ENCODE data around the gene ZNF786. TPM values are rescaled to one million over a fixed set of nuclear protein-coding genes. Genes with fewer than 3 reads are reported as not detected.
"Not testable (repeated sequence)": the region's sequence is repeated elsewhere in the genome, so short reads cannot be mapped to it uniquely, and the experiment has no call there.

ZNF786 gene
- total RNA-seq, 2 experiments from 2014 or later, result 6.0 to 7.0 TPM

DNA sequence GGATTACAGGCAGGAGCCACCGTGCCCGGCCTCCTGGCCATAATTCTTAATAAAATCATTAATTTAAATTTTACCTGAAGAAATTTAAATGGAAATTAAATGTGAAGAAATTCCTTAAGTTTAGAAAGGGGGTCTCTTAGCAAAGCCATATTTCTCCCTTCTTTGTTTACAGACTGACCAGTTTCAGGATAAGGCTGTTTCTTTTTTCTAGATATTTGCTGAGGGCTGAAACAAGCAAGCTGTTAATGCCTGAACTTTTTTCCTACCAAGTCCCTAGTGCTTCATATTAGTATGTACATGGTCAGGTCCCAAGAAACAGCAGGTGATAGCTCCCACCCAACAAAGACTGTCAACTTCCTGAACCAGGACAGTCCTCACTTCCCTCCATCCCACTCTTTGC lies 44.1 kb downstream of the ZNF786 start:
- Mint-ChIP-seq H3K36me3 (ENCODE audit: low read depth) (no peaks in the 10 kb centered on the region), H3K27me3 (no peaks in the 10 kb centered on the region), H3K9me3 (no peaks in the 10 kb centered on the region), H3K27ac (no peak overlapping the region), H3K4me3 (no peak overlapping the region), H3K4me1 (peaks cover 1% of the 10 kb centered on the region)
- CTCF ChIA-PET, result interaction anchor here (1.8 kb wide), 1 partner anchor 19 kb away, joined by 10 read pairs; no protein-coding TSS in a partner anchor
- no peak for DNase-seq
- POLR2A ChIA-PET, result no interaction called here

- Mint-ChIP-seq H3K27ac (no peak overlapping the region), H3K9me3 (no peaks in the 10 kb centered on the region), H3K4me3 (no peak overlapping the region), H3K36me3 (ENCODE audit: low read depth) (no peaks in the 10 kb centered on the region), H3K27me3 (no peaks in the 10 kb centered on the region), H3K4me1 (no peaks in the 10 kb centered on the region)
- ChIA-PET POLR2A (no interaction called here), CTCF (interaction anchor here (1.0 kb wide), 1 partner anchor 22 kb away, joined by 3 read pairs; no protein-coding TSS in a partner anchor)
- no peak for DNase-seq
Observed at GRCh38 chr7:149043936-149044335, 46.6 kb downstream of the ZNF786 start.

- Mint-ChIP-seq H3K4me3 (no peak overlapping the region), H3K27me3 (no peaks in the 10 kb centered on the region), H3K4me1 (peaks cover 5% of the 10 kb centered on the region), H3K36me3 (ENCODE audit: low read depth) (peaks cover 10% of the 10 kb centered on the region), H3K27ac (no peak overlapping the region), H3K9me3 (peaks cover 9% of the 10 kb centered on the region)
- ChIA-PET CTCF (interaction anchor here (1.2 kb wide), 1 partner anchor 25 kb away, joined by 4 read pairs; no protein-coding TSS in a partner anchor), POLR2A (no interaction called here)
- DNase-seq, result no peak
Observed at GRCh38 chr7:149041350-149041749, 49.2 kb downstream of the ZNF786 start.

GRCh38 chr7:149038641-149039040 lies 51.9 kb downstream of the ZNF786 start:
- H3K27me3 Mint-ChIP-seq, H3K4me1 Mint-ChIP-seq, H3K27ac Mint-ChIP-seq, POLR2A ChIA-PET, DNase-seq, H3K4me3 Mint-ChIP-seq: not testable (repeated sequence)
- CTCF ChIA-PET, result interaction anchor here (0.6 kb wide), 1 partner anchor 148 kb away, joined by 6 read pairs; no protein-coding TSS in a partner anchor
- H3K9me3 Mint-ChIP-seq, result peaks cover 15% of the 10 kb centered on the region
- H3K36me3 Mint-ChIP-seq (ENCODE audit: low read depth), result peaks cover 10% of the 10 kb centered on the region

DNA sequence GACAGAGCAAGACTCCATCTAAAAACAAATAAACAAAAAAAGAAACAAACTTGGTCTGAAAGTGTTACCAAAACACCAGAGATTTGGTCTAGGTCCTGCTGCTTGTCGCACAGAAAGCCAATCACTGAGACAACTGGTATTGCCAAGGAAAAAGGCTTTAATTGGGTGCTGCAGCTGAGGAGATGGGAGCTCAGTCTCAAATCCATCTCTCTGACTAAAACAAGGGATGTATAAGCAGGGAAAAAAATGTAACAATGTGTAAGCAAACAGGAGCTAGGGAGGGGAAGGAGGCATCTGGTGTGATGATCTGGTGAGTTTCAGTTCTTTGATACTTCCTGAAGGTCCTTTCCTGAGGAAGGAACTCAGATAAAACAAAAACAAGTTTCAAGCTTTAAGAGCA lies 53.8 kb downstream of the ZNF786 start:
- ChIA-PET POLR2A (no interaction called here), CTCF (no interaction called here)
- H3K4me3 Mint-ChIP-seq, result no peak overlapping the region
- H3K9me3 Mint-ChIP-seq, result peaks cover 15% of the 10 kb centered on the region
- DNase-seq, result no peak
- peaks cover 10% of the 10 kb centered on the region for H3K36me3 Mint-ChIP-seq (ENCODE audit: low read depth)
- H3K27me3 Mint-ChIP-seq, result peaks cover 3% of the 10 kb centered on the region
- no peak overlapping the region for H3K27ac Mint-ChIP-seq
- H3K4me1 Mint-ChIP-seq, result peaks cover 5% of the 10 kb centered on the region

GRCh38 chr7:149031353-149031910 lies 59.1 kb downstream of the ZNF786 start:
- no peak for DNase-seq
- POLR2A ChIA-PET, result no interaction called here
- no peaks in the 10 kb centered on the region for H3K36me3 Mint-ChIP-seq (ENCODE audit: low read depth)

DNA sequence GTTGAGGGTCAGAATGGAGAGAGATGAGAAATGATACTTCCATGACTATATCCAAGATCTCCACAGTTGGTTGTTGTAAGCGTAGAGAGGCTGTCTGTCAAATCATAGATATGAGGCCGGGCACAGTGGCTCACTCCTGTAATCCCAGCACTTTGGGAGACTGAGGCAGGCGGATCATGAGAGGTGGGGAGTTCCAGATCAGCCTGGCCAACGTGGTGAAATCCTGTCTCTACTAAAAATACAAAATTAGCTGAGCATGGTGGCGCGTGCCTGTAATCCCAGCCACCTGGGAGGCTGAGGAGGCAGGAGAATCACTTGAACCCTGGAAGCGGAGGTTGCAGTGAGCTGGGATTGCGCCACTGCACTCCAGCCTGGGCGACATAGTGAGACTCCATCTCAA lies 60.1 kb downstream of the ZNF786 start:
- H3K27me3 Mint-ChIP-seq; H3K9me3 Mint-ChIP-seq; H3K27ac Mint-ChIP-seq; H3K36me3 Mint-ChIP-seq (ENCODE audit: low read depth); H3K4me3 Mint-ChIP-seq; DNase-seq: not testable (repeated sequence)
- CTCF ChIA-PET, result interaction anchor here (0.7 to 7.7 kb wide), 3 partner anchors 18 to 35 kb away, joined by 3 to 64 read pairs (median 6); no protein-coding TSS in a partner anchor
- H3K4me1 Mint-ChIP-seq, result peaks cover 32% of the 10 kb centered on the region
- POLR2A ChIA-PET, result interaction anchor here (4.1 to 4.6 kb wide), 2 partner anchors 35 to 96 kb away, joined by 16 to 34 read pairs; partner anchors contain the start of gene ZNF425

More at GRCh38 chr7:149031353-149031910, 59.1 kb downstream of the ZNF786 start:
- H3K27me3 Mint-ChIP-seq, result peaks cover 3% of the 10 kb centered on the region
- no peak overlapping the region for H3K27ac Mint-ChIP-seq
- CTCF ChIA-PET, result interaction anchor here (0.7 to 7.7 kb wide), 2 partner anchors 24 to 34 kb away, joined by 3 to 64 read pairs; no protein-coding TSS in a partner anchor
- peaks cover 22% of the 10 kb centered on the region for H3K4me1 Mint-ChIP-seq
- no peak overlapping the region for H3K4me3 Mint-ChIP-seq
- peaks cover 6% of the 10 kb centered on the region for H3K9me3 Mint-ChIP-seq

- ChIA-PET CTCF (interaction anchor here (0.5 to 7.7 kb wide), 6 partner anchors 20 to 172 kb away, joined by 3 to 64 read pairs (median 4); partner anchors contain the start of gene ZNF425), POLR2A (interaction anchor here (0.7 to 4.6 kb wide), 17 partner anchors 10 to 330 kb away, joined by 3 to 34 read pairs (median 5); partner anchors contain the start of genes CUL1, EZH2, ZNF398 and ZNF425)
- Mint-ChIP-seq H3K27ac (peak within 1 kb of the TSS; percentile 92), H3K4me3 (peak within 1 kb of the TSS; percentile 89), H3K36me3 (ENCODE audit: low read depth) (peaks cover 15% of the 10 kb centered on the region), H3K27me3 (peaks cover 3% of the 10 kb centered on the region), H3K4me1 (peaks cover 44% of the 10 kb centered on the region), H3K9me3 (no peaks in the 10 kb centered on the region)
- DNase-seq, result peak; percentile 100
Observed at GRCh38 chr7:149028346-149029109, 62.0 kb downstream of the ZNF786 start, which contains the start of gene PDIA4. TSS of gene PDIA4 (minus strand) at chr7:149028505. CDS start at chr7:149028408, 97 bp downstream.

- H3K36me3 Mint-ChIP-seq (ENCODE audit: low read depth), result peaks cover 21% of the 10 kb centered on the region
- ChIA-PET POLR2A (interaction anchor here (0.9 to 4.6 kb wide), 11 partner anchors 17 to 329 kb away, joined by 3 to 34 read pairs (median 6); partner anchors contain the start of genes CUL1, EZH2, ZNF398 and ZNF425), CTCF (interaction anchor here (0.9 to 7.7 kb wide), 4 partner anchors 22 to 38 kb away, joined by 3 to 64 read pairs (median 6); no protein-coding TSS in a partner anchor)
- no peaks in the 10 kb centered on the region for H3K9me3 Mint-ChIP-seq
- peak overlapping the region; percentile 92 for H3K27ac Mint-ChIP-seq
- no peak for DNase-seq
- peaks cover 50% of the 10 kb centered on the region for H3K4me1 Mint-ChIP-seq
- peak overlapping the region; percentile 89 for H3K4me3 Mint-ChIP-seq
- peaks cover 3% of the 10 kb centered on the region for H3K27me3 Mint-ChIP-seq
Observed at GRCh38 chr7:149027611-149028345, 62.7 kb downstream of the ZNF786 start.

DNA sequence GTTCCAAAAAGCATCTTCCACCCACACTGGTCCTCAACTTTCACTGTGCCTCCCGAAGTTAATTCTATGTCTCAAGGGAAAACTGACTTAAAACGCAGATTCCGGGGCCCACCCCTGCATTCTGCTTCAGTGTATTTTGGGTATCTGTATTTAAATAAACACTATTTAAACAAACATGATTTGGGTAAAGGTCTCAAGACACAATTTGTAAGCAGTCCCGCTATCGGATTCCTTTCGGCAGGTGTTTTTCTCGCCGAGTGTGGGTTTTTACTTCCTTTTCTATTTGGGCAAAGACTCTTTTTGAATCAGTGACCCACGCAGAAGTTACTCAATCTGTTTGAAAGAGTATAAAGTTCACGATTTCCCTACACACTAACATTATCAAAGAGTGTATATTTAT lies 63.5 kb downstream of the ZNF786 start:
- Mint-ChIP-seq H3K27ac (peak overlapping the region; percentile 92), H3K36me3 (ENCODE audit: low read depth) (peaks cover 24% of the 10 kb centered on the region), H3K9me3 (no peaks in the 10 kb centered on the region), H3K4me3 (peak overlapping the region; percentile 89), H3K27me3 (peaks cover 3% of the 10 kb centered on the region), H3K4me1 (peaks cover 54% of the 10 kb centered on the region)
- CTCF ChIA-PET, result interaction anchor here (0.9 to 7.7 kb wide), 3 partner anchors 22 to 39 kb away, joined by 3 to 64 read pairs (median 4); no protein-coding TSS in a partner anchor
- DNase-seq, result no peak
- POLR2A ChIA-PET, result interaction anchor here (1.1 to 4.6 kb wide), 9 partner anchors 16 to 329 kb away, joined by 3 to 34 read pairs (median 6); partner anchors contain the start of genes CUL1, EZH2 and ZNF425

GRCh38 chr7:149023662-149024061 lies 66.9 kb downstream of the ZNF786 start:
- POLR2A ChIA-PET, result no interaction called here
- no peak overlapping the region for H3K4me3 Mint-ChIP-seq
- peaks cover 44% of the 10 kb centered on the region for H3K4me1 Mint-ChIP-seq
- H3K9me3 Mint-ChIP-seq, result no peaks in the 10 kb centered on the region
- peaks cover 46% of the 10 kb centered on the region for H3K36me3 Mint-ChIP-seq (ENCODE audit: low read depth)
- CTCF ChIA-PET, result interaction anchor here (0.8 to 0.9 kb wide), 3 partner anchors 17 to 42 kb away, joined by 3 to 6 read pairs (median 3); no protein-coding TSS in a partner anchor
- H3K27me3 Mint-ChIP-seq, result no peaks in the 10 kb centered on the region
- no peak for DNase-seq
- H3K27ac Mint-ChIP-seq, result peak overlapping the region; percentile 38

DNA sequence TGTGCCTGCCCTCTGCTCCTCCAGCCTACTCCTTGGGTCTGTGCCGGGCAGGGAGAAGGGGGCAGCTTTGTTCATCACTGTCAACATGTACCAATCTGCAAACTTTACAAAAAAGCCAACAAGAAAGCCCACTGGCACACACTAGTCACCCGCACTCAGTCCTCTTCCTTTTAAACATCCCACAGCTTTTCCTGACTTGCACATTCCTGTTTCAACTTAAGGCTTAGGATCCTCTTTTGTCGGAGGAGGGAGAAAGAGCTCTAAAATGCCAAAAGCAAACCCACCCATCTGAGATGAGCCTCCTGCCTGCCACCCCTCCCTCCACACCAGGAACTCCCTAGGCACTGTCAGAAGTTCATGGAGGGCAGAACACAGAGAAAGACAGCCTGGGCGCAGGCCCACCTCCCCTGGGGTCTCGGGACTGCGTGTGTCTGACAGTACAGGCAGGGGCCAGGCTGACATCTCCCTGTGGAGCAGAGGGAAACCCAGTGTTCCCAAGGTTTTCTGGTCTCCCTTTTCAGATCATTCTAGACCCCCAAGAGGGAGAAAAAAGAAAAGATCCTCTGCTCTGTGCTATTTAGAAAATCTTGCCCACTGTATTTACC lies 67.7 kb downstream of the ZNF786 start:
- Mint-ChIP-seq H3K9me3 (no peaks in the 10 kb centered on the region), H3K36me3 (ENCODE audit: low read depth) (peaks cover 49% of the 10 kb centered on the region), H3K27ac (no peak overlapping the region), H3K4me3 (no peak overlapping the region), H3K4me1 (peaks cover 43% of the 10 kb centered on the region), H3K27me3 (no peaks in the 10 kb centered on the region)
- POLR2A ChIA-PET, result no interaction called here
- DNase-seq, result no peak
- CTCF ChIA-PET, result interaction anchor here (0.9 kb wide), 1 partner anchor 16 kb away, joined by 3 read pairs; no protein-coding TSS in a partner anchor

Measured in activated CD4-positive, alpha-beta memory T cell treated with anti-CD3 and anti-CD28 coated beads, Interleukin-2, amount 10 ng/mL, durations not matched to agents 7 days and 5 days (primary cell).